Uterus (tissue), 4 donors: ENCODE data around the gene WDR7. TPM values are rescaled to one million over a fixed set of nuclear protein-coding genes. Genes with fewer than 3 reads are reported as not detected.

ENCODE experiments used
- DNase-seq, 2 donors: peaks; one replicate each; pipeline ENCODE4 v3.0.0-alpha.2; 2019 to 2020
- H3K27ac ChIP-seq, 2 donors: fragments of 200-600 bp; sonication (generic); 1 replicate in 1 of 2; 2 replicates in 1 of 2; pipeline ENCODE4 v1.5.1; 2016 to 2018
- H3K27me3 ChIP-seq, 2 donors: fragments of 200-600 bp; sonication (generic); one replicate each; pipeline ENCODE4 v1.5.1; 2018 to 2019; ENCODE audit warnings: control low read depth in 1 of 2
- H3K36me3 ChIP-seq, 2 donors: fragments of 200-600 bp; sonication (generic); one replicate each; pipeline ENCODE4 v1.5.1; 2019; ENCODE audit warnings: control low read depth in 1 of 2
- H3K4me1 ChIP-seq, 2 donors: fragments of 200-600 bp; sonication (generic); one replicate each; pipeline ENCODE4 v1.5.1; 2018 to 2019; ENCODE audit warnings: control low read depth in 1 of 2
- H3K4me3 ChIP-seq, 2 donors: fragments of 200-600 bp; sonication (generic); 1 replicate in 1 of 2; 2 replicates in 1 of 2; pipeline ENCODE4 v1.5.1; 2018 to 2019; ENCODE audit warnings: mild to moderate bottlenecking in 1 of 2
- H3K9me3 ChIP-seq, 2 donors: fragments of 200-600 bp; sonication (generic); one replicate each; pipeline ENCODE4 v1.5.1; 2019; ENCODE audit warnings: control low read depth in 1 of 2
- POLR2A ChIP-seq, 2 donors: fragments of 450-650 bp; IDR thresholded peaks; one replicate each; pipeline ENCODE4 v1.6.1; 2016; ENCODE audit warnings: antibody characterized with exemption in 2 of 2, mild to moderate bottlenecking in 1 of 2, moderate library complexity in 1 of 2
- intact Hi-C: fragments of 100-400 bp; cut with DNase I; formaldehyde crosslinking; loops from one replicate; pipeline ENCODE4 v1.15.1; 2023; ENCODE audit warnings: low total_unique reads
- total RNA-seq, 4 donors: library from RNA; depleted of rRNA in 3 of 4; stranded (reverse); fragments of >200 nt in 3 of 4; gene quantifications; one replicate each; pipeline versions ENCODE4 v1.1.0 to v1.2.4, GENCODE V29; 2014 to 2023
- TF ChIP-seq, protein P1 (sequence below), 4 experiments: fragments of 200-600 bp in 2 of 4; fragments of 450-650 bp in 2 of 4; sonication (generic) in 2 of 4; IDR thresholded peaks; one replicate each; pipeline ENCODE4 v1.5.1; 2016 to 2019; ENCODE audit warnings: antibody characterized with exemption in 4 of 4, mild to moderate bottlenecking in 2 of 4, moderate library complexity in 1 of 4
- donor health status: DM: yes; HTN: yes; CAD: no.

WDR7 gene
- total RNA-seq, 4 donors from 2014 or later: 19.2 to 66.2 (median 33.8) TPM

DNA sequence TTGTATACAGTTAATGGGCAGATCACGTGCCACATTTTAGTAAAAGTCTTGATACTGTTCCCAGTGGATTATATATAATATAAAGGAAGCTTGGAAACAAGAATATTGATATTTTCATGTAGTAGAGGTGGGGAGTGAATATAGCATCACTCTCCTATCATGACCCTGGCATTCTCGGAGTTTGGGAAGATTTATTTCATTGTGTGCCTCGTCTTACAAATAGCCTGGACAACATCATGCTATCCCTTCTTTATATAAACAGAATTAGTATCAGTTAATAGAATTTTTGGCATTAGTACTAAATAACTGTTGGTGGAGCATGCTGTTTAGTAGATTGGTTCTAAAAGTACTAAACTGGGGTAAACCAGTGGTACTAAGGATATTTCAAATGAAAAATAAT lies 283.7 kb downstream of the WDR7 start:
- Histone ChIP-seq H3K27me3 (no peaks in the 10 kb centered on the region), H3K9me3 (no peaks in the 10 kb centered on the region), H3K4me1 (no peaks in the 10 kb centered on the region), H3K36me3 (no peaks in the 10 kb centered on the region), H3K4me3 (no peak overlapping the region), H3K27ac (no peak overlapping the region)
- DNase-seq: no peak
- intact Hi-C loops: no loop called here
- TF ChIP-seq, protein P1, sequence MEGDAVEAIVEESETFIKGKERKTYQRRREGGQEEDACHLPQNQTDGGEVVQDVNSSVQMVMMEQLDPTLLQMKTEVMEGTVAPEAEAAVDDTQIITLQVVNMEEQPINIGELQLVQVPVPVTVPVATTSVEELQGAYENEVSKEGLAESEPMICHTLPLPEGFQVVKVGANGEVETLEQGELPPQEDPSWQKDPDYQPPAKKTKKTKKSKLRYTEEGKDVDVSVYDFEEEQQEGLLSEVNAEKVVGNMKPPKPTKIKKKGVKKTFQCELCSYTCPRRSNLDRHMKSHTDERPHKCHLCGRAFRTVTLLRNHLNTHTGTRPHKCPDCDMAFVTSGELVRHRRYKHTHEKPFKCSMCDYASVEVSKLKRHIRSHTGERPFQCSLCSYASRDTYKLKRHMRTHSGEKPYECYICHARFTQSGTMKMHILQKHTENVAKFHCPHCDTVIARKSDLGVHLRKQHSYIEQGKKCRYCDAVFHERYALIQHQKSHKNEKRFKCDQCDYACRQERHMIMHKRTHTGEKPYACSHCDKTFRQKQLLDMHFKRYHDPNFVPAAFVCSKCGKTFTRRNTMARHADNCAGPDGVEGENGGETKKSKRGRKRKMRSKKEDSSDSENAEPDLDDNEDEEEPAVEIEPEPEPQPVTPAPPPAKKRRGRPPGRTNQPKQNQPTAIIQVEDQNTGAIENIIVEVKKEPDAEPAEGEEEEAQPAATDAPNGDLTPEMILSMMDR (IDR thresholded peaks at IDR 0.05): no peak
- TF ChIP-seq POLR2A (IDR thresholded peaks at IDR 0.05): no peak

DNA sequence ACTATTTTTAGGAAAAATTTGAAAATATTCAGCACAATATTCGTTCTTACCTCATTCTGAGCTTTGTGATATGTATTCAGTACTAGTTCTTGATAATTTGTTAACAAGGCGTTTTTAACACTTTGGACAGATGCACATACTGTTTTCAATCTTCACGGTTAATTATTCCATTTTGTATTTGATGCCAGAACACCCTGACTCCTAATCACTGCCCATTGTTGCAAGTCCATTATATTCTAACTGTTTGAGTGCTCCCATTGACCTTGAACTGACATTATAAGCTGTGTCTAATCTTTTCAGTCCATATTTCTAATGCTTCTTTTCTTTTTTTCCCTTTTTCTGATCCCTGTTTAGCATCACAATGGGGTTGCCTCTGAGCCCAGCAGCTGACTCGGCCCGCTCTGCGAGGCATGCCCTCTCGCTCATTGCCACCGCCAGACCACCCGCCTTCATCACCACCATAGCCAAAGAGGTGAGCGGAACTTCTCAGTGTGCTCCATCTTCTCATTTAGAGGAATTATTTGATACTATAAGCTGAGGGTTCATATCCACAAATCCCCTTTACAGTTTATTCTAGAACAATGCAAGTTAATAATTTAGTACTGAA lies 284.4 kb downstream of the WDR7 start:
- TF ChIP-seq, protein P1 (IDR thresholded peaks at IDR 0.05): no peak
- no peak for TF ChIP-seq POLR2A (IDR thresholded peaks at IDR 0.05)
- no peaks in the 10 kb centered on the region for H3K4me1 ChIP-seq
- no peak overlapping the region for H3K4me3 ChIP-seq
- intact Hi-C loops: no loop called here
- no peaks in the 10 kb centered on the region for H3K27me3 ChIP-seq
- H3K36me3 ChIP-seq: no peaks in the 10 kb centered on the region
- no peaks in the 10 kb centered on the region for H3K9me3 ChIP-seq
- H3K27ac ChIP-seq: no peak overlapping the region
- no peak for DNase-seq

DNA sequence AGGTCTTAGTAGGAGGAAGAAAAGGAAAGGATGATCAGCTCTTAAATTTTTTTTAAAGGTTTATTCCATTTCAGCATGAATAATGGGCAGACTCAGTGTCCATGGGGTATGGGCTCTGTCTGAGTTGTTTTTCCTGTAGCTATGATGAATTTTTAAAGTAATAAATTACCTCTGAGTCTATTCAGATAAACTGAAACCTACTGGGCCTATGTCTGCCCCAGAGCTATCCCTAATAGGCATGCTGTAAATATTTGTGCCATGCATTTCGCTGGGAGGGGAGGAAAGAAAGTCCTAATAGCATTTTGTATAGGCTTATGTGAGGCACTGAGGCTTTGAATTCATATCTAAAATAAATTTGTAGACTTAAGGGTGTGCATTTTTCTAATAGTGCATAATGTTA lies 285.3 kb downstream of the WDR7 start:
- Histone ChIP-seq H3K9me3 (no peaks in the 10 kb centered on the region), H3K4me1 (no peaks in the 10 kb centered on the region), H3K4me3 (no peak overlapping the region), H3K27ac (no peak overlapping the region), H3K36me3 (no peaks in the 10 kb centered on the region), H3K27me3 (no peaks in the 10 kb centered on the region)
- intact Hi-C loops: no loop called here
- no peak for TF ChIP-seq POLR2A (IDR thresholded peaks at IDR 0.05)
- TF ChIP-seq, protein P1 (IDR thresholded peaks at IDR 0.05): no peak
- no peak for DNase-seq

DNA sequence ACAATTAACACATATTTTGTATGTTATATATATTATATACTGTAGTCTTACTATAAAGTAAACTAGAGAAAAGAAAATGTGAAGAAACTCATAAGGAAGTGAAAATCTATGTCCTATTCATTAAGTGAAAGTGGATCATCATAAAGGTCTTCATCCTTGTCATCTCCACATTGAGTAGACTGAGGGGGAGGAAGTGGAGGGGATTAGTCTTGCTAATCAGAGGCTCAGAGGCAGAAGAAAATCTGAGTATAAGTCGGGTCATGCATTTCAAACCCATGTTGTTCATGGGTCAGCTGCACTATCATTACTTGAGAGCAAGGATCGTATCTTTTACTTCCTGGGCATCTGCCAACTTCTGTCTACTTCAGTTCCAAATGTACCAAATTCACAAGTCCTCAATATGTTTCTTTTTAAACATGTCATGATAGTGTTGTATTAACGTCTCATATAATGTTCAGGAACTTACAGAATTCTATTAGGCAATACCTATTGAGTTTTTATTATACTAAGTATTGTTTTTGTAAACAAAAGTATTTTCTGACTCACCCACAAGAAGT lies 286.8 kb downstream of the WDR7 start:
- Histone ChIP-seq H3K27me3 (no peaks in the 10 kb centered on the region), H3K4me3 (no peak overlapping the region), H3K27ac (no peak overlapping the region), H3K36me3 (no peaks in the 10 kb centered on the region), H3K9me3 (no peaks in the 10 kb centered on the region), H3K4me1 (no peaks in the 10 kb centered on the region)
- DNase-seq: no peak
- TF ChIP-seq, protein P1 (IDR thresholded peaks at IDR 0.05): no peak
- TF ChIP-seq POLR2A (IDR thresholded peaks at IDR 0.05): no peak
- intact Hi-C loops: no loop called here

DNA sequence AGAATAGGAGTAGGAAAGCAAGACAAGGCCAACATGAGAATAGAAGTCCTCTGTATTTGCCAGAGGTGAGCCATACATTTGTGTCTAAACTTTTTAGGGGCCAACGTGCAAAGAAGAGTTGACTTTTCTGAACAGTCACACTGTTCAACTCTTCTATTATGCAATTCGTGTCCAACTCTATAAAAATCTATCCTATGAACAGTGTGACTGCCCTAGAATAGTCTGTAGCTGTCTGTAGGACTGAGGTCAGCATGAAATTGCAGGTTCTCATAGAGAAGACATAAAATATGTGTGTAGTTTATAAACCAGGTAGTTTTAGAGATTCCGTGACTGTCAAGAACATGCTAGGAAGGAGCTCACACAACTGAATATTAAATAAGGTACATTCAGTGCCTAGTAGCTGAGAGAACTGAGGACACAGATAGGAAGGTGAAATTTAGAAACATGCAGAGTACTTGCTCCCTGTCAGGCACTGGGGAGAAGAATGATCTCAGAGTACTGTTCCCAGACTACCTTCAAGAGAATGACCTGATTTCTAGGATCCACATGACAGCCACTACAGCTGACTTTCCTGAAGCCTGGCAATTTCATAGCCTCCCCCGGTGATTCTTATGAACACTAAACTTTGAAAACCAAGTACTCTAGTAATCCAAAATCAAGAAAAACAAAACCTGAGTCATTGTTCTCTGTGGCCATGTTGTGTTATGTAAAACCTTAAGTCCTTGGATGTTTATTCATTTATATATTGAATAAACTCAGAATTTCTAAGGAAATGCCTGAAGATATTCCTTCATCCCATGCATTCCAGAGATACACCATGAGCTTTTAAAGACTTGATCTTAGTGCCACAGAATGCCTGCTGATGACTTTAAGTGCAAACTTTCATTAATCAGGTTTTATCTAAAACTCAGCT lies 294.3 kb downstream of the WDR7 start:
- TF ChIP-seq, protein P1 (IDR thresholded peaks at IDR 0.05): no peak
- TF ChIP-seq POLR2A (IDR thresholded peaks at IDR 0.05): no peak
- Histone ChIP-seq H3K36me3 (no peaks in the 10 kb centered on the region), H3K9me3 (no peaks in the 10 kb centered on the region), H3K27ac (no peak overlapping the region), H3K4me3 (no peak overlapping the region), H3K4me1 (no peaks in the 10 kb centered on the region), H3K27me3 (no peaks in the 10 kb centered on the region)
- intact Hi-C loops: no loop called here
- no peak for DNase-seq
